C4-2B (cell line): ENCODE measurements around the gene PLA2G4E.

Source experiments
- ZFX ChIP-seq: fragments of 450-650 bp; IDR thresholded peaks from 2 replicates; pipeline ENCODE4 v1.6.1; 2017
- TF ChIP-seq, protein P1 (sequence below): fragments of 450-650 bp; conservative IDR thresholded peaks from 2 replicates; pipeline ENCODE4 v1.5.1; 2017; ENCODE audit warnings: mild to moderate bottlenecking

DNA sequence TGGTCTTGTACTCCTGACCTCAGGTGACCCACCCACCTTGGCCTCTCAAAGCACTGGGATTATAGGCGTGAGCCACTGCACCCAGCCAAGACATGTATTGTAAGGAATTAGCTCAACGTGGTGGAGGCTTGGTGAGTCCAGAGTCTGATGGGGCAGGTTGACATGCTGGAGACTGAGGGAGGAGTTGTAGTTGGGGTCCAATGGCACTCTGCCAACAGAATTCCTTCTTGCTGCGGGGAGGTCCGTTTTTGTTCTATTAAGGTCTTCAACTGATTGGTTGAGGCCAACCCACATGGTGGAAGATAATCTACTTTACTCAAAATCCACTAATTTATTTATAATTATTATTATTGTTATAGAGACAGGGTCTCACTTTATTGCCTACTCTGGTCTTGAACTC lies 43.4 kb upstream of the PLA2G4E start:
- TF ChIP-seq, protein P1, sequence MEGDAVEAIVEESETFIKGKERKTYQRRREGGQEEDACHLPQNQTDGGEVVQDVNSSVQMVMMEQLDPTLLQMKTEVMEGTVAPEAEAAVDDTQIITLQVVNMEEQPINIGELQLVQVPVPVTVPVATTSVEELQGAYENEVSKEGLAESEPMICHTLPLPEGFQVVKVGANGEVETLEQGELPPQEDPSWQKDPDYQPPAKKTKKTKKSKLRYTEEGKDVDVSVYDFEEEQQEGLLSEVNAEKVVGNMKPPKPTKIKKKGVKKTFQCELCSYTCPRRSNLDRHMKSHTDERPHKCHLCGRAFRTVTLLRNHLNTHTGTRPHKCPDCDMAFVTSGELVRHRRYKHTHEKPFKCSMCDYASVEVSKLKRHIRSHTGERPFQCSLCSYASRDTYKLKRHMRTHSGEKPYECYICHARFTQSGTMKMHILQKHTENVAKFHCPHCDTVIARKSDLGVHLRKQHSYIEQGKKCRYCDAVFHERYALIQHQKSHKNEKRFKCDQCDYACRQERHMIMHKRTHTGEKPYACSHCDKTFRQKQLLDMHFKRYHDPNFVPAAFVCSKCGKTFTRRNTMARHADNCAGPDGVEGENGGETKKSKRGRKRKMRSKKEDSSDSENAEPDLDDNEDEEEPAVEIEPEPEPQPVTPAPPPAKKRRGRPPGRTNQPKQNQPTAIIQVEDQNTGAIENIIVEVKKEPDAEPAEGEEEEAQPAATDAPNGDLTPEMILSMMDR: no peak
- no peak for TF ChIP-seq ZFX
